GM19397 (cell line): ENCODE results near the gene C13orf42.

ENCODE experiments used
- ATAC-seq: cut with Tn5 transposase; IDR thresholded peaks from one replicate; pipeline ENCODE4 v1.9.1; 2021; ENCODE audit warnings: mild to moderate bottlenecking, moderate library complexity; ENCODE audit not compliant: unreplicated experiment

Gene C13orf42

DNA sequence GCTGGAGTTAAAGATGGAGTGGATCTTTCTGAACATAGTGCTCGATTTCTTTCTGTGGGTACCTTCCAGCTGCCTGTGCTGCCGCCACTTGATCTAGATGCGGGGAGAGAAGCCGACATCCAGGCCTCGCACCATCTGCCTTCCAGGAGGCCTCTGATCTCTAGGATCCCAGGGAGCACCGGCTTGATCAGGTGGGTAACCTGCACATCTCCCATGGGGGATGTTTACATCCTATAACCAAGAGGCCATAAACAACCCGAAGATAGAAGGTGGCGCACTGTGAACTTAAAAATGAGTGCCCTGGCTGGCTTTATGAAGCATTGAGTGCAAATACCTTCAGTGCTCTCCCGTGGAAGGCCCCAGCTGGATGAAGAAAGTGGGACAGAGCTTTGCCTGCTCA lies at the start of gene C13orf42:
Gene C13orf42 (minus strand): TSS at position 101 of the 400 bp plus-strand sequence. CDS start 65 bp downstream, at position 36.
- ATAC-seq = no peak

DNA sequence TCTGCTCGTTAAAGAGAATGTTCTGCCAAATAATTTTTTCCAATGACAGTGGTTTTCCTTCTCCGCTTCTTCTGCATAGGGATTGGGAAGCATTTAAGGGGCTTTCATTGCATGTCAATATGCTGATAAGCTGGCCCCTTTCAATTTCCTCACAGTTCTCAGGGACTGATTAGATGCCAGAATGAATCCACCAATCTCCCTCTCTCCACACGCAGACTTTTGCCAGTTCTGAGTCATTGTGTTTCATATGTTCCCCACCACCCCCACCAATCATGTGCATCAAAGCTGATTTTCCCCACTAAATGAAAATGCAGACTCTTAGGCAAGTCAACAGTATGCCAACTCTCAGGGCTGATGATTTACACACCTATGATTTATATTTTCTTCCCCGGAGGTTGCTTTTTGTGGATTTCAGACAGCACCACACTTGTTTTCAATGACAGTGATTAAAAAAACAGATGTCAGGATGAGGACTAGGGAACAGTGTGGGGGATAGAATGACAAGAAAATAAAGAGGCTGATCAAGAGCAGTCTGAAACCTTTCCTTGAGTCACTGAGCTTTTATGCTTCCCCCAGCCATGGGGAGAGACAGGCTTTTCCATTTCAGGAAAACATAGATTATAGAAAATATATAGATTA lies 47.9 kb upstream of the C13orf42 start:
- ATAC-seq = no peak

DNA sequence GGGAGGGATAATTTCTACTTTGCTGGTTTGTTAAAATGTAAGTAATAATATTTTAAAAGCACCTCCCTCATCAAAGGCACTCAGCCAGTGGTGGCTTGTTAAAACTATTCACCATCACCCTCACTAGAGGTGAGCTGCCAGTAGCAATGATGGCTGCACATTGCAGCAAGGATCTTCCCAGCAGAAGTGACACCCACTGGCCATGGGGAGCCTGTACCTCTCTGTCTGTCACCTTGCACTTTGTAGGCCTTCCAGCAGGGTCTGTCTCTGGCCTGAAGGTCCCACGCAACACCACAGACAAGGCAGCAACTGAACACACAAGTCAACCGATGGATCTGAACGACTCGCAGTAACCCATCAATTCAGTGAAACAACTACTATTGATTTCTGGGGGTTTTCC lies 47.3 kb upstream of the C13orf42 start:
- ATAC-seq = no peak

DNA sequence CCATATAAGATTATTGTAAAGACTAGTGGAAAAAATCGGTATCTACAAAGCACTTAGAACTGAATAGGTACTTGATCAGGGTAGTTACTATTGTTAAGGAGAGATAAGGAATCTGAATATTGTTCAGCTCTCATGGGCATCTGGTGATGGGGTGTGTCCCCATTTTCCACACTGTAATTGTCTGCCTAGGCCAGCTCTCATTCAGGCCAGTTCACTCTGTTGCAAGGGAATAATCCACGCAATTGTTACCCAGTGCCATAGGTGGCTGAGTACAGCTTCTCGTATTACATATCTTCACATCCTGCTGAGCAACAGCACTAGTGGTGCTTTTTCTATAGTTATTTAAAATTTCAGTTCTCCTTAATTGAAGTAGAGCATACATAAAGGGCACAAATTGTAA lies 45.6 kb upstream of the C13orf42 start:
- ATAC-seq = no peak

DNA sequence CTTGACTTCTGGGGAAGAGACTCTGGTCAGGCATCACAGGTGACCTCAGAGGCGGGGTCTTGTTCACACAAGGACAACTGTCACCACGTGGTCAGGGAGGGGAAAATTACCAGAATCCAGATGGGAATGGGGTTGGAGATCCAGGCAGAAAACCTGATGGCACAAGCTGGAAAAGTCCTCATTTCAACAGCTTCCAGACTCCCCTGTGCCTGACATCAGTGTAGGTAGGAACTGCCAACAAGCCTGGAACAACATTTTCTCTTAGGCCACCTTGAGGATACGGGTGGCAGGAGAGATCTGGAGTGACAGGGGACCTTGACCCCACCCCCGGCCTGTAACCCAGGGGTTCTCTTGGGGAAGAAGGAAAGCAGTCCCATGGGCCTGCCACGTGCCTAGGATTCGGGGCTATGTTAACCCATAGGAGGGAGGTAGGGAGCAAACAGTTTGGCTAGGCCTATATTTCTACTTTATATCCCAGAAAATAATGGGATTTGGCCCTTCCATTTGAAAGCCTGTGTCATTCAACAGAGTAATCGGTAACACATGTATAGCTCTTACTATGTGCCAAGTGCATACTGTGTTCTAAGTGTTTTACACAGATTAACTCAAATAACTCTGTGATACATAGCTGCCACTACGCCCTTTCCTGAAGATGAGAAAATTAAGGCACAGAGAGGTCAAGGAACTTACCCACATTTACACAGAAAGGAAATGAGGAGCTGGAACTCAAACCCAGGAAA lies 44.9 kb upstream of the C13orf42 start:
- ATAC-seq = no peak

DNA sequence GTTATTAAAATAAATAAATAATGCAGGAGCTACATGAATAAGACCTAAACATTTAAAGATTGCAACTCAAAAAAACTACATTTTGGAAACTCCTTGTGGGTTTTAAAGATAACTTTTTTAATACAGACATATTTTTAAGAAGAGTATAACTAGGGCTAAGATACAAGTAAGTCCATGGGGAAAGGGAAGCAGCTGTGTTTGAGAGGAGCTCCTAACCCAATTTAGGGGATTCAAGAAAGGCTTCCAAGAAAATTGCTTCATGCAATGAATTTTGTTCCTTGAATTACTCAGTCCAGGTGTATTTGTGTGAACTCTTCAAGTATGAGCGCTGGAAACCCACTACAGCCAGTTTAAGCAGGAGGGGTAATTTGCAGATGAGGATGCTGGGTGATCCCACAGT lies 44.1 kb upstream of the C13orf42 start:
- ATAC-seq = no peak

DNA sequence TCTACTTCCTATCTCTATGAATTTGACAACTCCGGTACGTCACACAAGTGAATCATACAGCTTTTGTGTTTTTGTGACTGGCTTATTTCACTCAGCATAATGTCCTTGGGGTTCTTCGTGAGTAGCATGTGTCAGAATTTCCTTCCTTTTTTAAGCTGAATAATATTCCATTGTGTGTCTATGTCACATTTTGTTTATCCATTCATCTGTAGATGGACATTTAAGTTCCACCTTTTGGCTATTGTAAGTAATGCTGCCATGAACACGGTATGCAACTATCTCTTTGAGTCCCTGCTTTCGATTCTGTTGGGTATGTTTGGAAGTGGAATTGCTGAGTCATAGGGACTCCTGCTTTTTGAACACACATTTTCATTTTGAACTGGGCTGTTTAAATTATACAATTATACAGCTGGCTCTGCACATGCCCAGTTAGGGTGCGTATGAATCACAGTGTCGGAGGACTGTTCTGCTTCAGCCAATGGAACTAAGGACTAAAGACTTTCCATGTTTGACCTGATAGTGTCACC lies 43.0 kb upstream of the C13orf42 start:
- ATAC-seq = no peak

DNA sequence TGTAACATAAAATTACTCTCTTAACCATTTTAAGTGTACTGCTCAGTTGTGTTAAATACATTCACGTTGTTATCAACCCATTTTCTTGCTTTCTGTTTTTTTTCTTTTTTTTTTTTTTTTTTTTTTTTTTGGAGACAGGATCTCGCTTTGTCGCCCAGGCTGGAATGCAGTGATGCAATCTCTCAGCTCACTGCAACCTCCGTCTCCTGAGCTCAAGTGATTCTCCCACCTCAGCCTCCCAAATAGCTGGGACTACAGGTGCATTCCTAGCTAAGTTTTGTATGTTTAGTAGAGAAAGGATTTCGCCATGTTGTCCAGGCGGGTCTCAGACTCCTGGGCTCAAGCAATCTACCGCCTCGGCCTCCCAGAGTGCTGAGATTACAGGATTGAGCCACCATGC lies 42.5 kb upstream of the C13orf42 start:
- no peak for ATAC-seq

DNA sequence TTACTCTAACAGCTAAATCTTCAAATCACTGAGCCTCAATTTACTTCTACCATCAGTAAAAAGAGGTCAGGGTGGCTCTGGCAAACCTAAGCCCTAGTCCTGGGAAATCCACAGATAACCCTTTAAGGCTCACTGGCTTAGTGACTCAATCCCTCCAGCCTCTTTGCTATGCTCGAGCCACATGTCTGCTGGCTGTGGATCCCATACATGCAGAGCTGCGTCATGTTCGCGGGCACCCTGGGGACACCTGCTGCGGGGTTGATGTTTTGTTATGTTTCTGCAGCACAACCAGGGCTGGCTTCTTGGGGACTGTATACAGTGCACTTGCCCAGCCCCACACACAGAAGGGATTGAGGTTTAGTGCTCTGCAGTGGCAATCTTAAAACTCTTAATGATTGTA lies 41.6 kb upstream of the C13orf42 start:
- ATAC-seq = no peak

DNA sequence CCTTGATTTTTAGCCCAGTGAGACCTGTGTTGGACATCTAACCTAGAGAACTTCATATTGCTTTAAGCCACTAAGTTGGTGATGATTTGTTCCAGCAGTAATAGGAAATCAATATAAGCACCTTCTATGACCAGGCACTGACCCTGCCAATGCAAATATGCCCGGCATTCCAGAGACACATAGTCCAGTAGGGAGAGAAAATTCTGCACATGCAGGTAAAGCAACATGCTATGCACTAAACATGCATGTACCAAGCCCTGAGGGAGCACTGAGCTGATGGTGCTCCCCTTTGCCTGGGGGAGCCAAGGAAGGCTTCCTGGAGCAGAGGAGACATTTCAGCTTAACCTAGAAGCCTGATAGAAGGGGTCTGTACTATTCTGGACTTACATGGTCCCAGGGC lies 40.4 kb upstream of the C13orf42 start:
- no peak for ATAC-seq

DNA sequence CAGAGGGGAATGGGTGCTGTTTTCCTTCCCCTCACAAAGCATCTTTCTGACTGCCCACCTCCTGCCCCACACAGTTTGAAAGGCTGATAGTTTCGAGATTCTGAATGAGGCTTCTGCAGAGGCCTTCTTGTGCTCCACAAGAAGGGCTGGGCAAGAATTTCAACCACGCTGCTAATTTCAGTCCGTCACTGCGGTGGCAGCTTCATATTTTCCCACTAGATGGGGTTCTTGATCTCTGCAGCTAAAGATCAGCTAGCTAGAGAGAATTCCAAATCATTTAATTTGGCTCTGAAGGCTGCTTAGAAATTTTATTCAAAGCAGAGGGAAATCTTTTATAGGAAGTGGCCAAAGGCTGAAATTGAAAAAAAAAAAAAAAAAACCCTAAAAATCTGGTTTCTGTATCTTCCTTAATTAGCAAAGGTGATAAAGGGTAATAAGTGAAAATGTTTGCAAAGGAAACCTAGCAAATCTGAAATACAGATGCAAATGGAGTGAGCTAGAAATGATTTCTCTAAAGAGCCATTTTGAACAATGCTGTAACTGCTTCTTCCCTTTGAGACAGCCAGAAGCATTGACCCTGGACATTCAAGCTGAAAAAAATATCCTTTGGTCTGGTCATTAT lies 38.0 kb upstream of the C13orf42 start:
- ATAC-seq = no peak

DNA sequence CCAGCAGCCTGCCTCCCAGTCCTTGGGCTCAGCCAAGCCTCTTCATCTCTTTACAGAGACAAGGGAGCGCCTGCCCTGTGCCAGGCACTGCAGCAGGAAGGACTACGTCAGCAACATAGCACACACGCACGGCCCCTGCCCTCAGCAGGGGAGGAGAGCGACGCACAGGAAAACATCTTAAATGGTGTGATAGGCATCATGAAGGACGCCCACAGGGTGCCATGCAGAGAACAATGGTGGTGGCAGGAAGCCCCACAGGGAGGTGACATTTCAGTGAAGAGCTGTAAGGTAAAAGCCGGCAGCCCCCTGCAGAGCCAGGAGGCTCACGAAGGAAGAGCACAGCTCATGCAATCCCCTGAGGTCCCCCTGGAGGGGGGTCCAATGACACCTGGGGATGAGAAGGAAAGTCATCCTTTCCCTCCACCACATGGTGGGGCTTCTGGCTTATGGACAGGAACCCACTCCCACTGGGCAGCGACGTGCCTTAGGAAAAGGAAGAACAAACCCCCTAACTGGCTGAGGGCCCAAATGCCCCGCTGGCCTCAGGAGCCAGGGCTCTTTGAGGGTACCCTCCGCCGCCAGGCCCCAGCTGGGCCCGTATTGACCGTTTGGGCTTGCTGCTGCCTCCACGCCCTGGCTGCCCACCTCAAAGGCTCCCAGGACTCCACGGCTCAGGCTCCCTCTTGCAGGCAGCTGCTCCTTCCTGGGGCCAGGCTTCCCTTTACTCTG lies 37.3 kb upstream of the C13orf42 start:
- no peak for ATAC-seq

DNA sequence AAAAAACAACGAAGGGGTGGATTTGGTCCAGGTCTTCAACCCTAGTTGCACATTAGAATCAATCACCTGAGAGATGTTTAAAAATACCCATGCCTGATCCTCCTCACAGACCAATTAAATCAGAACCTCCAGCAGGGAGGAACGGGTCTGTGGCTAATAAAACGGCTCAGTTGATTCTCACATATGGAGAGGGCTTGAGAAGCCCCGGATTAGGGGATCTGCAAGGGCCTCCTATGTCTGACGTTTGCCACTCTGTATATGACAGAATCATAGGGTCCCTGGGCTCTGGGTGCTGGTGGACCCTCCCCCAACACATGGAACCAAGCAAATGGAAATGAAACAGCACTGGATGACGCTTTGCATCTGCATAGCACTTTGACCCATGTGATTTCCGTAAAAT lies 36.7 kb upstream of the C13orf42 start:
- ATAC-seq = no peak

DNA sequence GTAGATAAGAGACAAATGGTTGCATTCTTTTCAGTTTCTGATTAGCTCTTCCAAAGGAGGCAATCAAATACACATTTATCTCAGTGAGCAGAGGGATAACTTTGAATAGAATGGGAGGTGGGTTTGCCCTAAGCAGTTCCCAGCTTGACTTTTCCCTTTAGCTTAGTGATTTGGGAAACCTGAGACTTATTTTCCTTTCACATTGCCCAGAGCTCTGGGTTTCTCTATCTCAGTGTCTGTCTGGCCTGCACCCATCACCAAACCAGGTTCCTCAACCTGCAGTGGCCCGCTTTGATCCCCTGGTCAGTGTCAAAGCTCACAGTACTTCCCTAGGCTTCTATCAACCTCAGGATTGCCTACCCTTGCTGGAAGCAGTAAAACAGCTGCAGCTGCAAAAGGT lies 35.6 kb upstream of the C13orf42 start:
- no peak for ATAC-seq

DNA sequence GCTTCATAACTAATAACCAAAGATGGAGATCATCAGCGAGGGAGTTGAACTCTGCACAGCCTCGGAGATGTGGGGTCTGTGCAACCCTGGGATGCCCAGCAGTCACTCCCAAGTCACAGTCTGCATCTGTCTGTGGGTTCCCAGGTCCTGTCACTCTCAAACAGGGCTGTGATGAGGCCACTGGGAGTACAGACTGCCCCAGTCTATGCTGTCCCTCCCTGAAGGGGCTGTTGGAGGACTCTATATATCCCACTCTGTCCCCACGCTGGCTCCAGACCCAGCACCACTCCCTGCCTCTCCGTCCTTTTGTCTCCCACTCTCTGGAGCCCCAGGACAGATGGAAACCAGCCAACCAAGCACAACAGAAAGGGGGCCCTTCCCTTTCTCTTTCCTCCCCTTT lies 26.2 kb upstream of the C13orf42 start:
- no peak for ATAC-seq

DNA sequence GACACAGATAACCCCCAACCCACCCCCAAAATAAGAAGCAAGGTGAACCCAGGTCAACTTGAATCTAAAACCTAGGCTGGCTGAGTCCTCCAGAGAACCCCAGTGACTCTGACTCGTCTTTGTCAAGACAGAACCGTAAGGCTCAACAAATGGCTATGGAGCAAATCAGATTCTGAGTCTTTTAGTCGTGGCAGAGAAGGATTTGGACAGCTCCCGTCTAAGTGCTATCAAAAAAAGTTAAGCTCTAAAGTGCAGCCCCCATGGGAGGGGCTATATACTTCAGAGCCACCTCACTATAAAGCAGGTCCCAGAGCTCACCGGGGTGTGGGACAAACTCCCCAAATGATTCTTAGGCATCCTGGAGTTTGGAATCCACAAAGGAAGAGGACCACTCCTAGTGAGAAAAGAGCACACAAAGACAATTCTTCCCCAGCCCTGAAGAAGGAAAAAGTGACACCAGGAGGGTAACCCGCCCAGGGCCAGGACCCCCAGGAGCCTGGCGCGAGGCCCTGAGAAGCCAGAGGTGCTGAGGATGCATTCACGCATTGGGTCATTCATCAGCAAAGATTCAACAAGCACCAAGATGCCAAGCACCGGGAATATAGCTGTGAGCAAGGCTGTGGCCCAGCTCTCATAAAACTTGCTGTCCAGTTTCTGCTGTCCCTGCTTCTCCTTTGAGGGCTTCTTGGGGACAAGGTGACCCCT lies 25.4 kb upstream of the C13orf42 start:
- ATAC-seq = no peak

DNA sequence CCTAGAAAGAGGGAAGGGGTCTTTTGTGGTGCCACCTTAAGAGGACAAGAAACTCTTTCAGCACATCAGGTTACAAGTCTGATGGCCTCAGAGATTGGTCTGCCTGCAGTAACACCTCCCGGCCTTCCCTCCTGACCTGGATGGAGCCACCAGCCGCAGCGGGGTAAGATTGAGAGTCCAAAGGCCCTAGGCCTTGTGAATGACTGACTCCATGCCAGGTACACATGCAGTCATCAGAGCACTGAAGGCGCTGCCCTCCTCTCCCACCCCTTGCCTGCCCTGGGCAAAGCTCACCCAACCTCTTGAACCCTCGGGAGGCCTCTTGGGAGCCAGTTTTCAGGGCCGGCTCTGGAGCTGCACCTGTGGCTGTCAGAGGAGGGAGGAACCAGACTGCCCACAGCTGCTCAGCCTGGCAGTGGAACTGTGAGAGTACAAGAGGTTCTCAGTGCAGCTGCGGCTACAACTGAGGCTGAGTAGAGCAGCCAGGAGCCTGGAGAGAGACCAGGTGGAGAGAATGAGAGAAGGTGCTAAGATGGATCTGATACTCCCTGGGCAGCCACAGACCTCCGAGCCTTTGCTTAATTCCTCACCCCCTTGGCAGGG lies 23.8 kb upstream of the C13orf42 start:
- ATAC-seq = no peak

DNA sequence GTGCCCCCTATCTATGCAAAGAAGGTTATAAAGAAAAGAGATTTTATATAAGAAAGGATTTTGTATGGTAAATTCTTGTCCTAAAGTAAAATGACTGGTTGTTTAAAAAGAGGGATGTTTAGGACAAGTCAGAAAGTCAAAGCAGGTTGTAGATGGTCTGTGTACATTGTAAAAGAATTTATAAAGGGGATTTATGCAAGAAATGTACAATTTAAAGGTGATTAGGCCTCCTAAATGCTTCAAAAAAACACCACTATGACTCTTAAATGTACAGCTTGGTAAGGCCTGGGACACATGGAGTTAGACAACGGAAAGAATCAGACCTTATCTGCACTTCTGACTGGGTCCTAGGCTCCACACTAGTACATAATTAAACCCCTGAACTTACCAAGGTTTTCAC lies 19.3 kb upstream of the C13orf42 start:
- ATAC-seq = no peak

DNA sequence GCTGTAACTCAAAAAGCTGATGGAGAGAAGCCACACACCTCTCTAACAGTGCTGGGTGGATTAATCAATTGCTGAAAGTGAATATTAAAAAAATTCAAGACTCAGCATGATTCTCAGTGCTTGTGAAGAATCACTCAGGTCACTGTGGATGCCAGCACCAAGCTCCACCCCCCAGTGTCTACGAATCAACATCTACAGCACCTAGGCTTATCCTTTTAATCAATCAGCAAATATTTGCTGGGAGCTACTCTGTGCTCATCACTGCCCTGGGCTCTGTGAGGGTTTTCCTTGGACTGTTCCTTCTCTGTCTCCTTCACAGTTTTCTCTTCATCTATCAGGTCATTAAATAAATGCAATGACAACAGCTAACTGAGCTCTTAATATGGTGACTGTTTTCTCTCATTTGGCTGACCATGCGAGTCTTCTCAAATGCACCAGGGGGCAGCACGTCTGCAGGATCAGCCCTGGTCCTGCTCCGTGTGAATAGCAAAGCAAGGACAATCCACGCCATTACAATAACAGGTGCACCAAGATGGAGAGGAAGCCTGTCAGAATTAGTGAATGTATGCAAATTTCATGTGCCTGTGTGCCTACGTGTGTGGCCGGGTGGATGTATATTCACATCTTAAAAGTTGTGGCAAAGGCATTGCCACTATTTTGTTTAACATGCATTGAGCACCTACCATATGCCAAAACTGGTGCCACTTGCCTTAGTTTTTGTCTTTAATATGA lies 14.6 kb upstream of the C13orf42 start:
- peak; percentile 75 for ATAC-seq
